SK-N-SH treated with all-trans-retinoic acid at 6 μM for 48 hours (cell line): ENCODE measurements around the gene IQSEC1.
"Not testable (repeated sequence)": the region's sequence is repeated elsewhere in the genome, so short reads cannot be mapped to it uniquely, and the experiment has no call there.

Source experiments
- ARNTL ChIP-seq: fragments of 450-650 bp; formaldehyde crosslinking; IDR thresholded peaks from 2 replicates; pipeline ENCODE4 v1.5.0; 2020; ENCODE audit warnings: low read depth, mild to moderate bottlenecking, moderate library complexity, borderline replicate concordance
- CSDC2 ChIP-seq: fragments of 250-450 bp; sonication (Bioruptor Pico); IDR thresholded peaks from 2 replicates; pipeline ENCODE4 v1.5.0; 2020; ENCODE audit warnings: mild to moderate bottlenecking, moderate library complexity
- PATZ1 ChIP-seq: fragments of 250-450 bp; sonication (Bioruptor Pico); IDR thresholded peaks from 2 replicates; pipeline ENCODE4 v1.8.0; 2020; ENCODE audit warnings: mild to moderate bottlenecking, moderate library complexity, borderline replicate concordance

DNA sequence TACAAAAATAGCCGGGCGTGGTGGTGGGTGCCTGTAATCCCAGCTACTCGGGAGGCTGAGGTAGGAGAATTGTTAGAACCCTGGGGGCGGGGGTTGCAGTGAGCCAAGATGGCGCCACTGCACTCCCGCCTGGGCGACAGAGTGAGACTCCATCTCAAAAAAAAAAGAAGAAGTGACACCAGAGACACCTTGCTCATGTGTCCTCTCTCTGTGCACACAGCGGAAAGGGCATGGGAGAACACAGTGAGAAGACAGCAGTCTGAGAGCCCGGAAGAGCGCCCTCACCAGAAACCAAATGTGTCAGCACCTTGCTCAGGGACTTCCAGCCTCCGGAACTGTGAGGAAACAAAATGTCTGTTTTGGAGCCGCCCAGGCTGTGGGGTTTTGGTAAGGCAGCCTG, 191.4 kb downstream of the IQSEC1 start:
- TF ChIP-seq CSDC2; ARNTL (CRISPR knock-in tag); PATZ1: not testable (repeated sequence)
